HG02763 (cell line): Measurements from ENCODE around the gene KRT2.

Experiments
- ATAC-seq: cut with Tn5 transposase; IDR thresholded peaks from one replicate; pipeline ENCODE4 v1.9.1; 2021; ENCODE audit warnings: mild to moderate bottlenecking, moderate library complexity; ENCODE audit not compliant: unreplicated experiment

Gene KRT2

DNA sequence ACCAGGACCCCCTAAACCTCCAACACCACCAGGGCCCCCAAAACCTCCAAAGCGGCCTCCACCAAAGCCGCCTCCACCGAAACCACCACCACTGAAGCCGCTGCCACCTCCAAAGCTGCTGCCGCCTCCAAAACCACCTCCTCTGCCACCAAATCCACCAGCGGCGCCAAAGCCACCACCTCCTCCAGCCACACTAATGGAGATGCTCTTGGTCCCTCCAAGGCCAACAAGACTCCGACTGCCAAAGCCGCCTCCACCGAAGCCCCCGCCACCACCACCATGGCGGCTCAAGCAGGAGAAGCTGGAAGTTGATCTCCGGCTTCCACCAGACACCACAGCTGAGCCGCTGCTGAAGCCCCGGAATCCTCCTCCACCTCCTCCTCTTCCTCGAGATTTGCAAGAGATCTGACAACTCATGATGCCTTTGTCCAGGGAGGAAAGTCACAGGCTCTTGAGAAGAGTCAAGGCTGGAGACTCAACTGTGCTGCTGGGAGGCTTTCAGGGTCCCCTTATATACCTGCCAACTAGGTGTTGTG, at the start of gene KRT2:
Gene KRT2 (minus strand): TSS at position 486 of the 536 bp plus-strand sequence. CDS start 69 bp downstream, at position 417.
- ATAC-seq, result no peak

DNA sequence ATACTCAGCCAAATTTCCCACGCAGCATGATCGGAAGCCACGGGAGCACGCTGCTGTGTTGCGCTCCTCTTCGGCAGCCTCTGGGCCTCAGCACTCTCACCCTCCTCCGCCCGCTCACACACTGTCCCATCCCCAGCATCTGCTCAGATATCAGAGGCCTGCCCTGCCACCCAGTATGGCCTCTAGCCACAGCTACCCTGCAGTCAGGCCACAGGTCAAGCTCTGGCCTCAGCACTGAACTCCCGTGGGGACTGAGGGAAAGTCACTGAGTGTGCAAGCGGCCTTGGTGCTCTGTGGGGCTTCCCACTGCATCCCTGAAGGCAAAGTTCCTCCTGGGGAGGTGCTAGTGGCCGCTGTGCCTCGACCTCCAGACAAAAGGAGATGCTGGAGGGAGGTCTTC, 49.3 kb upstream of the KRT2 start:
- ATAC-seq, result no peak

DNA sequence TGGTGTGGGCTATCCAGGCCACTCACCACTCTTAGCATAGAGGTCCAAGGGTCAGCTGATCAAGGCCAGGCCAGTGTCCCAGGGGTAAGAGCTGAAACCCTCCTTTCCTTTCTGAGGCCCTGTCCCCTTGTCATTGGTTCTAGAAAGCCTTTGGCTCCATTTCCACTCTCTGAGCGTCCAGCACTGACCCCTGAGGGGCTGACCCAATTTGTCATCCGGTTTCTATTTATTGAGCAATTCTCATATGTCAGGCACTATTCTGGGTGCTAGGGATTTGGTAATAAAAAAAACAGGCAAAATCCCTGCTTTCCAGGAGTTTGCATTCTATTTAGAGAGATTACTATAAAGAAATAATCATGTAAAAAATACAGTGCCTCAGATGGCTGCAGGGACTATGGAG, 47.9 kb upstream of the KRT2 start:
- no peak for ATAC-seq

DNA sequence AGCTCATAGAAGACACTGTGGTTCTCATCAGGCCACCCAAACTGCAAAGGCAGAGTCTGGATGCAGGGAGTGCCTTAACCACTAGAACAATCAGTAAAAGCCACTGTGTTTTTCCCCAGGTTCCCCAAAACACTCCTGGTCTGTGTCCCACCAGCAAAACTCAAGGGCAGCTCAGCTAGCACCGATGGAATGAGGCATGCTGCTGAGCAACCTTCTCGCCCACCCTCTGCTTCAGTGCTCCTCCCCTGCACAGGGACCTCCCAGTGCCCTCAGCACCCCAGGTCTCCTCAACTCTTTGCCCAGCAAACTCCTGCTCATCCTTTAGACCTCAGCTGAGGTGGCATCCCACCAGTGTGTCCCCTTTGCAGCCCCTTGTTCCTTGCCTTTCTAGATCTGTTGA, 47.4 kb upstream of the KRT2 start:
- ATAC-seq, result no peak

DNA sequence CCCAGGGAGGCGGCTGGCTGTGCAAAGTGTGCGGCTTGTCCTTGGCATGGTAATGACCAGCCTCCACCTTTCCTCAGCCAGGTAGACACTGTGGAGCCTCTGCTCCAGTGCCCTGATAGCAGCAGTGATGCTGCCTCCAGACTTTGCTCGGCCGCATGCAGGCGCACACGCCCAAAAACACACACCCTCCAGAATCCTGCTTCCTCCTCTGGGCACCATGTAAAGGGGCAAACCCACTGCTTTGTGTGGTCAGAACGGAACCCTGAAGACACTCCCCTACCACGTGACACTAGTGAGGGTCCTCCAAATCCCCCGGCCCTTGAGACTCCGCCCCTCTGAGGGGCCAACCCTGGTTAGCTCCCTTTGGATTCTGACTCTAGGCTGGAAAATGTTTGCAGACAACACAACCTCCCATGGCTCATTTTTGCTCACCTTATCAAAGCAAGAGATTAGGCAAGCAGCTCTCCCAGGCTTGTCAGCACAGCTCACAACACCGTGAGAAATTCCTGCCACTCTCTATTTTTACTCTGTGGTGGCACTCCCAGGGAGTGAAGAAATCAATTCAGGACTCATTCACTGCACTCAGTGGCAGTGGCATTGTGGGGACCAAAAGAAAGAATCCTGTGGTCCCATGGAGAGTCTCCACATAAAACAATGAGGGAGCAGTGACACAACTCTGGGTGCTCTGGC, 46.8 kb upstream of the KRT2 start:
- no peak for ATAC-seq

DNA sequence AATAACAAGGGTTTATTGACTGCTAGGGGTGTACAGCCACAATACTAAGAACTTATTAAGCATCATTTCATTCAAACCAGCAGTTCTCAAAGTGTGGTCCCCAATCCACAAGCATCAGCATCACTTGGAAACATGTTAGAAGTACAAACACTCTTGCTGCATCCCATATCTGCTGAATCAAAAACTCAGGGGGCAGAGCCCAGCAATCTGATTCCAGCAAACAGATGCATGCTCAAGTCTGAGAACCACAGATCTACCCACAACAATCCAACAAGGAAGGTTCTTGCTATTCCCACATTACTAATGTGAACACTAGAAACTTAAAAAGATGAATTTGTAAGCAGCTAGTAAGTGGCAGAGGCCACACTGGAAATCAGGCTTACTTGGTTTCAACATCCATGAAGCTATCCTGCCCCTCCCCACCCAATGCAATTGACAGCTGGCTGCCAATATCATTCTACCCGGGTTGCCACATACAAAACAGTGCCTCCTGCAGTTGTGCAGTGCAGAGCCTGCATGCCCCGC, 45.1 kb upstream of the KRT2 start:
- ATAC-seq, result no peak

DNA sequence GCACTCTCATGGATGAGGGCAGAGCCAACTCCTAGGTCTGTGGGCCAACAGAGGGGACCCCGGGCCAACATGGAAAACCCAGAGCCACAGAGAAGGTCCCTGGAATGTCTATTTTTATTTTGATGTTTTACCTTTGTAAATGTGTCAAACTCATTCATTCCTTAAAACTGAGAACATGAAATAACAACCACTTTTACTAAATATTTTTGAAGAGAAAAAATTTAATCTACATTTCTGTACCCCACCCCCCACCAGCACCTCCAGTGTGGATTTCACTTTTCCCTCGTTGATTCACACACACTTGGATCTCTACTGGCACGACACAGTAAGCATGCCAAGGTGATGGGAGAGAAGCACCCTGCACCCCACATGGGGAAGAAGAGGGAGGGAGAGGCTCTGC, 44.6 kb upstream of the KRT2 start:
- no peak for ATAC-seq

DNA sequence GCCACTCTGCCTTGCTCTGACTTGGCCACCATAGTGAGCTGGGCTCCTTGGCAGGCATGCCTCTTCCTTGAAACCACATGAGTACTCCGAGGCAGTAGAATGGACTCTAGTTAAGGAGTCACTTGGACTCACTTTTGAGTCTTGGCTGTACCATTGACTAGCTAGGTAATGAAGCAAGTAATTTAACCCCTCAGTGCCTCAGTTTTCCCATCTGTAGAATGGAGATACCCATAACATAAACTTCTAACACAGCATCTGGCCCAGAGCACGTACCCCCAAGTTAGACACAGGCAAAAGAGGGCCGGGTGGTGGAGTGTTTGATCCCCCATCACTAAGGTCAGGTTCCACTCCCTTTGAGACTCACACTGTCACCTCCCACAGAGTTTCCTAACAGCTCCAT, 43.0 kb upstream of the KRT2 start:
- ATAC-seq, result no peak

DNA sequence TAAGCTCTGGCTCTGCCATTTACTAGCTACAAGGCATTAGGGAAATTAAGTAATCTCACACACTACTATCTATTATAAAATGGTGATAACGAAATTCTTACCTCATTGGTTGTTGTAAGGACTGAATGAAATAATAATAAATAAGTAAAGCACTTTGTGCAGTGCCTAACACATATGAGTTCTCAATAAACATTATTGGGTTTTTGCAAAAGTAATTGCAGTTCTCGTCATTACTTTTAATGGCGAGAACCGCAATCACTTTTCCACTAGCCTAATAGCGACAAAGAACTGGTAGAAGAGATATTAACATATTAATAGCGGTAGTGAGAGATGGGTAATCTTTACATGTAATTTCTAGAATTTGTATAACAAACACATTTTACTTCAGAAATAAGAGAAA, 42.1 kb upstream of the KRT2 start:
- no peak for ATAC-seq

DNA sequence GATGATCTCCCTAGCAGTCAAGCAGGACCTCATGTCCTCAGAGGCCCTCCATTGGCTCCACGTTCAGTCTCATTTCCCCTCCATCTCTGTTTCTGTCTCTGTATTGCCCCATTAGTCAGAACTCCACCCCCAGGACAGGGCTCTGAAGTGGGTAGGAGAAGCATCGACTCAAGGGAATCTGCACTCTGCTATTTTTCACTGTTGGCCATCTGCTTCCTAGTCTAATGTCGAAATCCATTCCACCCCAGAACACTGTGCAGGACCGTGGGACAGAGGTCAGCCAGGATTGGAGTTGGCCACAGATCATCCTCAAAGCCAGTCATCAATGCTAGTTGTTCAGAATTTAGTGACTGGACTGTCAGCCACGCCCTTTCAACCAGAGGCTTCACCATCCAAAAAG, 41.2 kb upstream of the KRT2 start:
- no peak for ATAC-seq

DNA sequence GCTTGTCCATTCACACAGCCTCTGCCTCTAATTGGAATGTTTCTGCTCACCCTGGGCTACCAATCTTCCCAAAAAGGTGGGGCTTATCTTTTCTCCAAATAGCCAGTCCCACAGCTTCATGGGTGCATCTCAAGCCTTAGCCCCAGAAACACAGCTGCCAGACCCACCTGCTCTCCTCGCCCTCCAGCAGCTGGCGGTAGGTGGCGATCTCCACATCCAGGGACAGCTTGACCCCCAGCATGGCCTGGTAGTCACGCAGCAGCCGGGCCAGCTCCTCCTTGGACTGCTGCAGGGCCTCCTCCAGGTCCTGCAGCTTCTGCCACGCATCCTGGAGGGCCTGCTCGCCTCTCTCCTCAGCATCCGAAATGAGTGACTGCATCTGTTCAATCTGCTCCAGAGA, 40.2 kb upstream of the KRT2 start:
- no peak for ATAC-seq

DNA sequence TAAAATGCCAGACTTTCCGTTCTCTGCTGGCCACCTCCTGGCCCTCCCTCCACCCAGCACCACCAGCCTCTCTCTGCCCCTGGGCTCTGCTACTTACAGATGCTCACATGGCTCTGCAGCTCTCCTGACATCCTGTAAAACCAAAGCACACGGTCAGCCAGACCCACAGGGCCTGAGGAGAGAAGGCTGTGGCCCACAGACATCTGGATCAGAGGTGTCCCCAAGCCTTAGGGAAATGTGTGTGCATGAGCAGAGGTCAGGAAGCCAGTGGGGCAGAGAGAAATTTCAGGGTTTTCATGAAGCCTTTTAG, 39.8 kb upstream of the KRT2 start:
- no peak for ATAC-seq

DNA sequence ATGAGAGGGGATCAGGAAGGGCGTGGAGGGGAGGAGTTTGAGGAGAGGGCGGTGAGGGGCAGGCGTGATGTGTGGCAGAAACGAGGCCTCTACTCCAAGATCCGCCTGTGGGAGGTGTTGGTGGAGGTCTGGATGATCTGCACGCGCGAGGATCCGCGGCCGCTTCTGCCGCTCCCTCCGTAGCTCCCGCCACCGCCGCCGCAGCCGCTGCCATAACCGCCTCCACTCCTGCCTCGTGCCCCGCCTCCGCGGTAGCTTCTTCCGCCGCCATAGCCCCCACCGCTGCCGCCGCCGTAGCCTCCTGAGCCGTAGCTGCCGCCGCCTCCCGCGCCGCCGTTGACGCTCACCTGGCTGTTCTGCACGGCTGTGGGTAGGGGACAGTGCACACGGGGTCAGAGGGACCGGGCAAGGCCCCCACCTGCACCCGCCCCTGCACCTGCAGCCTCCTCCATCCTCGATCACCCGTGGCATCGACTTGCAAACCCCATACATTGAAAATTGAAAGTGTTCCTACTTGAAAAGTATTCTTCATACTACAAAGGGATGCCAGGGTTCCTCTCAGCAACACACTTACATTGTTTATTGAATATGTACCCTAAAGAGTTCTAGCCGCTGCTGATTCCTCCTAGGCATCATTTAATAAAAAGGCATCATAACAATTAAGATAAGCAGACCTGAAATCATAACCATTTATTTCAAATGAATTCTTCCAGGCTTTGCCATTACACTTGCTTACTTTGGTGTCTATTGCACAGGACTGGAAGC, 39.2 kb upstream of the KRT2 start:
- no peak for ATAC-seq

DNA sequence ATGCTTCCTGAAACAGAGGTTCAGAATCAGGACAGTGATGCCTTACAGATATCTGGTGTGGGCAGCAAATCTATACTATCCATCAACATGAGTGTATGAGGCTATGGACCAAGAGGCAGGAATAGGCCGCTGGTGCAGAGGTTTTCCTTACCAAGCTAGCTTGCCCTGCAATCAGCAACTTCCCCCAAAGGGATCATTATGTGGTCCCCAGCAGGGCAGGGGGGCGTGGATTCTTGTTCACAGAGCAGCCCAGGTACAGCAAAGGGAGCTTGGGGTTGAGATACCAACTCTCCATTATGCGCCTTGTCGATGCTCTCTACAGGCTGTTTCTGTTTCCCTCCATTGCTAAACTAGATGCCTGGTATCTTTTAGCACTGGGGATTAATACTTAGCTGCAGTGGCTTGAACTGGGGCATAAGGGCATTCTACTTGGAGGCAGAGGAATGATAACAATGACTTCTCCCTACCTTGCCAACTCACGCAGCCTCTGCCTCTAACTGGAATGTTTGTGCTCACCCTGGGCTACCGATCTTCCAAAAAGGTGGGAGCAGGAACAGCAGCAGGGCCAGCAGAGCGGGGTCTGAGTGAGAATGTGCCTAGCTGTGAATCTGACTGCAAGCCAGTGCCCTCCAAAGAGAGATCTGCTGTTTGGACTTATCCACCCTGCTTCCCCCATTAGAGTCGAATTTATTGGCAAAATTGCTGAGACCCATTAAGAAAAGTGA, 38.5 kb upstream of the KRT2 start:
- no peak for ATAC-seq

DNA sequence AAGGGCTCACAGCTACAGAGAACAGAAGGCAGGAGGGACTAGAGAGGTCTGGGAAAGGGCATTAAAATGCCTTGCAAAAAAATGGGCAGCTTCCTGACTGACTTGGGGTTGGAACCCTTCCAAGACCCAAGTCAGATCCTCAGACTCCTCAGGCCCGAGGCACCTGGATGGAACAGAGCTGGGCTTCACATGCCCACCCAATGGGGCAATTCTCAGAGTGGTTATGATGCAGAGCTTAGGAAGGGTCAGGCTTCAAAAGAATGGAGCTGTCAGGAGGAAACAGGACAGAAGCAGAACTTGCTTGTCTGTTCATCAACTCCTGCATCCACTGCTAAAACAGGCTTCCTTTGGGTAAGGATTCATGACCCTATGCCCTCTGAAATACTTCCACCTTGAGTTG, 37.9 kb upstream of the KRT2 start:
- ATAC-seq, result no peak

DNA sequence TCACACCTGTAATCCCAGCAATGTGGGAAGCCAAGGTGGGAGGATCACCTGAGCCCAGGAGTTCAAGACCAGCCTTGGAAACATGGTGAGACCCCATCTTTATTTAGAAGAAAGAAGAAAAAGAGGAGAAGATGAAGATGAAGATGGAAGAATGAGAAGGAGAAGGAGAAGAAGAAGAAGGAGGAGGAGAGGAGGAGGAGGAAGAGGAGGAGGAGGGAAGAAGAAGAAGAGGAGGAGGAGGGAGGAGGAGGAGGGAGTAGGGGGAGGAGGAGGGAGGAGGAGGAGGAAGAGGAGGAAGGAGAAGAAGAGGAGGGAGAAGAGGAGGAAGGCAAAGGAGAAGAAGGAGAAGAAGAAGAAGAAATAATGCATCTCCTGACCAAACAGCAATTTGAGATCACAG, 37.2 kb upstream of the KRT2 start:
- no peak for ATAC-seq

DNA sequence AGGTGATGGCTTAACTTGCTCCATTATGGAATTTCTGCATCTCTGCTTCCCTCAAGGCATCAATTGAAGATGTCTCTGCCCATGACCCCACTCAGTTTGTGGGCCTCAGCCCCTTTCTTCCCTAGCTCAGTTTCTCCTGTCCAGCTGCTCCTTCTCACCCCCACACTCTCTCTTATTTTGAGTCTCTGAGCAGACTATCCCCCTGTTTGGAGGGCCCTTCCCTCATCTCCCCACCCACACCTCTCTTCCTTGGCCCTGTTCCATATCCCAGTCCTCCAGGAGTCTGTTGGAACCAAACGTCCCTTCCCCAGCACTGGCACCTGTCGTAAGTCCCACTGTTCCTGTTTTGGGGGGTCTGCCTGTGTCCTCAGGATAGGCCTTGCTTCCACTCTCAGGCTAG, 36.5 kb upstream of the KRT2 start:
- no peak for ATAC-seq

DNA sequence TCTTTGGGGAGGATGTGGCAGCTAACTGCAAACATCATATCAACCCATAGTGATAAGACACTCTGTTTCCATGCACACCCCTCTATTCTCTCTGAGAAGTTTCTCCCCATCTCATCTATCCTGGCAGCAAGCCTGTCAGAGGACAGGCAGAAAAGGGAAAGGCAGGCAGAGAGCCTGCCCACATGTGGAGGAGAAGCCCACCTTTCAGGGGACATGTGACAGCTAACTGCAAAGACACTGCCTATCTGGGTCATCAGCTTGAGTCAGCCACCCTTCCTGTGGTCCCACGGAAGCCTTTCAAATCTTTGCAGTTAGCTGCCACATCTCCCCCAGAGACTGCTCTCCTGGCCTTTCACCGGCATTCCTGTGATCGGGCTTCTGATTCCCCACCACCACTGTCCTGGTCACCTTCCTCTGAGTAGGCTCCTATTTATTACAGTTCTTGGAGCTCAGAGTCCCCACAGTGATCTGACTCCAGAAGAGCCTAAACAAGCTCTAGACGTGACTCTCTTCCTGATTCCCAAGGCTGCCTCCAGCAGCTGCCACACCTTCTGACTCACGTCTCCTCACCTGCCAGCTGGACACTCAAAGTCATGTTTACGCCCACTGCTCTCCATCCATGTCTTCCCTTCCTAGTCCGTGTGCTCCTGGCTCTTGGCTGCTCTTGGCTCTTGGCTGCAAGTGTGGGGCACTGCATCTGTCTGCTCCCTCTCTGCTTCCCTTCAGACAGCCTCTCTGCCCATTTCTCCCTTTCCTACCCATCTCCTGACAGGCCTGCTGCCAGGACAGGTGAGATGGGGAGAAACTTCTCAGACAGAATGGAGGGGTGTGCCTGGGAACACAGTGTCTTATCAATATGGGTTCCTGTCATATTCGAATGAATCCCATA, 35.7 kb upstream of the KRT2 start:
- ATAC-seq, result no peak

DNA sequence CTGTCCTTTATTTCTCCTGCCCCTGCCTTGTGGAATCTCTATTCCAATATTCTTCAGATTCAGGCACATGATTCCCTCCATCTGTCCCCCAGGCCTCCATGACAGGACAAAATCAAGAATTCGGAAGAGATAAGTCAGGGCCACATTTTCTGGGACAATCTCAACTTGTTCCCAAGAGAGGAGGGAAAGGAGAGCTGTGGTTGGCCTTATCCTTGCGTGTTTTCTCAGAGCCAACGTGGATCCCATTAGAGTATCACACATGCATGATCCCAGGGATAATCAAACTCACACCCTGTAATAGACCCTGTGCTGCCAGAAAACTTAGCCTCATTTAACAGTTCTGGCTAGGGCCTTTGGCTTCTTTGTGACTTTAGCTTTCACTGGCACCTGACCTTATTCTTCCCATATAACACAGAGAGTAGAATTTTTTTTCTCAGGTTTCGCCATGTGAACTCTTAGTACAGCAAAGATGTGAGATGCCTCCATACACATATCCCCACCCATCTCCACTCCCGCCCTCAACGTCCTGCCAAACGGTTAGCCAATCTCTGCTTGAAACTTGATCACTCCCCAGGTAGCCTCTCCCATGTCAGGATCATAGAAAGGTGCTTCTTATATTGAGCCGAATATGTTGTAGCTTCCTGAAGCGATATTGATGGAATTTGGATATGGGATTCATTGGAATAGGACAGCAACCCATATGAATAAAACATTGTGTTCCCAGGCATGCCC, 34.9 kb upstream of the KRT2 start:
- ATAC-seq, result no peak

DNA sequence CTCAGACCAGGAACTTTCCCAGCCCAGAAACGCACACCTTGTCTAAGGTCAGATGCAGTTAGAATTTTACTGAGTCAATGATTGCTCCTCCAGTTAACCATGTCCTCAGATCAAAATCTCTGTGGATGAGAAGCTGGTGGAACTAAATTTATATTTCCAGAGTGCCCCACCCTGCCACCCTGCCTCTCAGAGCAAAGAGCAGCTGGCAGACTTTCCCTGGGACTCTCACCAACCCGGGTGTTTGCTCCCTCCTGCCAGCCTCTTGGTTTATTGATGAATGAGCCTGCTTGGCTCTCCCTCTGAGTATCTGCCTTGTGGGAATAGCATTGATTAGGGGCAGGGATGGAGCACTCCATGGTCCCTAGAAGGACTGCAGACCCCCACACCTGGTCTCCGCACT, 34.1 kb upstream of the KRT2 start:
- ATAC-seq, result no peak
